Right atrium auricular region (tissue), 2 donors: Measurements from ENCODE around the gene DNAH7. TPM values are rescaled to one million over a fixed set of nuclear protein-coding genes. Genes with fewer than 3 reads are reported as not detected.

Experiments used
- DNase-seq: peaks from one replicate; pipeline ENCODE4 v3.0.0-alpha.2; 2019; ENCODE audit warnings: low spot score
- H3K27ac ChIP-seq, 2 donors: fragments of 200-600 bp; sonication (generic); 1 replicate in 1 of 2; 2 replicates in 1 of 2; pipeline ENCODE4 v1.5.1; 2016 to 2019
- H3K27me3 ChIP-seq, 2 donors: fragments of 200-600 bp; sonication (generic); one replicate each; pipeline versions ENCODE4 v1.5.1 to v1.6.0; 2017 to 2019
- H3K36me3 ChIP-seq: fragments of 200-600 bp; sonication (generic); one replicate; pipeline ENCODE4 v1.5.1; 2016
- H3K4me1 ChIP-seq, 2 donors: fragments of 200-600 bp; sonication (generic); one replicate each; pipeline versions ENCODE4 v1.5.1 to v1.6.0; 2017 to 2019
- H3K4me3 ChIP-seq, 2 donors: fragments of 200-600 bp; sonication (generic); 1 replicate in 1 of 2; 2 replicates in 1 of 2; pipeline ENCODE4 v1.5.1; 2017 to 2019; ENCODE audit warnings: mild to moderate bottlenecking in 1 of 2, moderate library complexity in 1 of 2
- H3K9me3 ChIP-seq, 2 donors: fragments of 200-600 bp; sonication (generic); one replicate each; pipeline ENCODE4 v1.5.1; 2019
- CTCF ChIP-seq, 2 donors: fragments of 200-600 bp; sonication (generic); IDR thresholded peaks; one replicate each; pipeline ENCODE4 v1.5.1; 2019; ENCODE audit warnings: antibody characterized with exemption in 2 of 2
- total RNA-seq, 2 donors: library from RNA; depleted of rRNA; stranded (reverse); fragments of >200 nt; gene quantifications; one replicate each; pipeline ENCODE4 v1.1.0, GENCODE V29; 2016

Gene DNAH7
- total RNA-seq, 2 donors from 2014 or later = 0.16 to 0.52 TPM

DNA sequence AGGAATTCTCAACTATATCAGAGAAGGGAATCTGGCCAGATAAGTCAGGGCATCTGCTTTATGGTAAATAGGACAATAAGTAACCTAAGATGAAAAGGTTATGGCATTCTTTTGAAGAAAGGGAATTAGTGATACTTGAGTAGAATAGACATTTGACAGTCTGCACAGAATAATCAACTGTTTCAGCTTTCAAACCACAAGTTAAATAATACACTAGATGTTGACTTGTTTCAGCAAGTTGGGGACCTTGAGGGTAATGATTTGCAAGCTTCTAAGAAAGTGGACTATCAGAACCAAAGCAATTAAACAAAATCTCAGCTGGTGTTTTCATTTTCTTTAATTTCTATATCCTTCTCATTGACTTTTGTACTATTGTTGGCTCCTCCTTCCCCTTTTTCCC, 357.2 kb downstream of the DNAH7 start:
- Histone ChIP-seq H3K27ac (no peak overlapping the region), H3K4me3 (no peak overlapping the region), H3K36me3 (peaks cover 11% of the 10 kb centered on the region), H3K4me1 (no peaks in the 10 kb centered on the region), H3K9me3 (no peaks in the 10 kb centered on the region), H3K27me3 (no peaks in the 10 kb centered on the region)
- TF ChIP-seq CTCF (IDR thresholded peaks at IDR 0.05) = no peak
- no peak for DNase-seq

DNA sequence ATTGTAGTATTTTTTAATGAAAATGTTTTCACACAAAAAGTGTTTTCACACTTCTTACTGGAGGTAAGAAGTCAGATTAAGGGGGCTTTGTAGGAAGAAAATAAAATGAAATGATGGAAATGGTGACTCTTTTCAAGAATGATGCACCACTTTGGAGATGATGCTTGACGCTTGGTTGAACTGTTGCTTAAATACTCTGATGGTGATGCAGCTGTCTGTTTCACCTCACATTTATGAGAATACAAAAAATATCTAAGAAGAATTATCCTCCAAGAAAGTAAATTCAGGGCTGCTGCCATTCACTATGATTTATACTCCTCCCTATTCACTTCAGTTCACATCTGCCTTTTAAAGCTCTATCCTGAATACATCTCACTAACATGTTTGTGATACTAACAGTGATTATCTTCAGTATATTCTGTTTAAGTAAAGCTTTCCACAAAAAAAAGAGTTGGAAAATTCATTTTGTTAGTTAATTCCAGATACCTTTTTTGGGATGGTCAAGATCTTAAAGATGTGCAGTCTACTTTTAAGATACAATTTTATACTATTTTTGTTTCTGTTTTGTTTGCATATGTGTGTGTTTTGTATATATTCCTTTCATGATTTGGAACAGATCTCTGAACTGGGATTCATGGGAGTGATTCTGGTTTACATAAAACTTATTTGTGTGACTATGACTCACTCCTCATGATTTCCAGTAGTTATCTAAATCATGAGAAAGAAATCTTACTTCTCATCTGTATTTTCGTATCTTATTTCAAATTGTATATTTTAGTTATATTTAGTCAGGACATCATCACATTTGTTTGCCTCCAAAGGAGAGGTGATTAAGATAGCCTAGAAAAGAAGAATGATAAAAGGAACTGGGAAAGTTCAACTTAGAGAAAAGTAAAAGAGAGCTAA, 358.5 kb downstream of the DNAH7 start:
- H3K4me3 ChIP-seq = no peak overlapping the region
- peaks cover 10% of the 10 kb centered on the region for H3K36me3 ChIP-seq
- no peaks in the 10 kb centered on the region for H3K9me3 ChIP-seq
- H3K27ac ChIP-seq = no peak overlapping the region
- no peaks in the 10 kb centered on the region for H3K27me3 ChIP-seq
- no peak for DNase-seq
- no peak for TF ChIP-seq CTCF (IDR thresholded peaks at IDR 0.05)
- H3K4me1 ChIP-seq = no peaks in the 10 kb centered on the region

DNA sequence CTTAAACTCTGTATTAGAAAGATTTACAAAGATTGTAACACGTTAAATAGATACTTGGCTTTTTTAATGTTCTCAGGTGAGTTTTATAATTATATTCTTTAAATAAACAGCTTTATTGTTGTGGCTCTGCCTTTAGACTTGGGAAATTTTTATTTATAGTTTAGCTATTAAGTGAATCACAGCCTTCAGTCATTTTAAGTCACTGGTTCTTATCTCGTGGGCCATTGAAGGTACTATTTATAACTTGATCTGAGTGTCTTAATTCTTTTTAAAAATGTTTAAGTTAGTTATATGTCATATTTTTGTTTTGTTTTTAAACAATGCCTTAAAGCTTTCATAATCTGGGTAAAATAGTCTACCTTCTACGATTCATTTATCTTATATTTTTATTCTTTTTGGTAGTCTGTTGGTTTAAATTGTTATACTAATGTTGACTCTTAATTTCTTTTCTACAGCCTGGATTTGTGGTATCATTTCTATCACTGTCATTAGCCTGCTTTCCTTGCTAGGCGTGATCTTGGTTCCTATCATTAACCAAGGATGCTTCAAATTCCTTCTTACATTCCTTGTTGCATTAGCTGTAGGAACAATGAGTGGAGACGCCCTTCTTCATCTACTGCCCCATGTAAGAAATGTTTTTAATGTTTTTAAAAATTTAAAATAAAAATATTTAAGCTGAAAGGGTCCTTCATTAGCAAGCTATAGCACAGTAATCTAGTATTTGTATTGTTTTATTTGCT, 362.3 kb downstream of the DNAH7 start:
- Histone ChIP-seq H3K4me3 (no peak overlapping the region), H3K27ac (no peak overlapping the region), H3K9me3 (no peaks in the 10 kb centered on the region), H3K4me1 (no peaks in the 10 kb centered on the region), H3K27me3 (no peaks in the 10 kb centered on the region), H3K36me3 (no peaks in the 10 kb centered on the region)
- DNase-seq = no peak
- TF ChIP-seq CTCF (IDR thresholded peaks at IDR 0.05) = no peak

GRCh38 chr2:195700480-195700879, 368.2 kb downstream of the DNAH7 start:
- Histone ChIP-seq H3K36me3 (no peaks in the 10 kb centered on the region), H3K9me3 (peaks cover 0 to 18% of the 10 kb centered on the region in 2 donors), H3K27ac (no peak overlapping the region), H3K4me1 (no peaks in the 10 kb centered on the region), H3K27me3 (no peaks in the 10 kb centered on the region), H3K4me3 (no peak overlapping the region)
- no peak for DNase-seq
- no peak for TF ChIP-seq CTCF (IDR thresholded peaks at IDR 0.05)

DNA sequence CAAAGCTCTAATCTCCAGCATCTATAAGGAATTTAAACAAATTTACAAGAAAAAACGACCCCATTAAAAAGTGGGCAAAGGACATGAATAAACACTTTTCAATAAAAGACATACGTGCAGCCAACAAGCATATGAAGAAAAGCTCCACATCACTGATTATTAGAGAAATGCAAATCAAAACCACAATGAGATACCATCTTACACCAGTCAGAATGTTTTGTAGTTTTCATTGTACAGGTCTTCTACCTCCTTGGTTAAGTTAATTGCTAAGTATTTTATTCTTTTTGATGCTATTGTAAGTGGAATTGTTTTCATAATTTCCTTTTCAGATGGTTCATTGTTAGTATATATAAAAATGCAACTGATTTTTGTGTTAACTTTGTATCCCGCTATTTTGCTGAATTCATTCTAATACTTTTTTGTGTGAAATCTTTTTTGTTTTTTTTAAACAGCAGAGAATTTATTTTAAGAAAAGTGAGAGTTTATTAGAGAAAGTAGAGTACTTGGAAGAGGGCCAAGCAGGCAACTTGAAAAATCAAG, 370.9 kb downstream of the DNAH7 start:
- Histone ChIP-seq H3K4me3 (no peak overlapping the region), H3K36me3 (no peaks in the 10 kb centered on the region), H3K9me3 (peaks cover 0 to 18% of the 10 kb centered on the region in 2 donors), H3K27me3 (no peaks in the 10 kb centered on the region), H3K27ac (no peak overlapping the region), H3K4me1 (no peaks in the 10 kb centered on the region)
- no peak for DNase-seq
- TF ChIP-seq CTCF (IDR thresholded peaks at IDR 0.05) = no peak
